Measurements from ENCODE around the gene WNT1. TPM values are rescaled to one million over a fixed set of nuclear protein-coding genes. Genes with fewer than 3 reads are reported as not detected.

Gene WNT1
- total RNA-seq, 1 donor from 2014 or later = not detected

DNA sequence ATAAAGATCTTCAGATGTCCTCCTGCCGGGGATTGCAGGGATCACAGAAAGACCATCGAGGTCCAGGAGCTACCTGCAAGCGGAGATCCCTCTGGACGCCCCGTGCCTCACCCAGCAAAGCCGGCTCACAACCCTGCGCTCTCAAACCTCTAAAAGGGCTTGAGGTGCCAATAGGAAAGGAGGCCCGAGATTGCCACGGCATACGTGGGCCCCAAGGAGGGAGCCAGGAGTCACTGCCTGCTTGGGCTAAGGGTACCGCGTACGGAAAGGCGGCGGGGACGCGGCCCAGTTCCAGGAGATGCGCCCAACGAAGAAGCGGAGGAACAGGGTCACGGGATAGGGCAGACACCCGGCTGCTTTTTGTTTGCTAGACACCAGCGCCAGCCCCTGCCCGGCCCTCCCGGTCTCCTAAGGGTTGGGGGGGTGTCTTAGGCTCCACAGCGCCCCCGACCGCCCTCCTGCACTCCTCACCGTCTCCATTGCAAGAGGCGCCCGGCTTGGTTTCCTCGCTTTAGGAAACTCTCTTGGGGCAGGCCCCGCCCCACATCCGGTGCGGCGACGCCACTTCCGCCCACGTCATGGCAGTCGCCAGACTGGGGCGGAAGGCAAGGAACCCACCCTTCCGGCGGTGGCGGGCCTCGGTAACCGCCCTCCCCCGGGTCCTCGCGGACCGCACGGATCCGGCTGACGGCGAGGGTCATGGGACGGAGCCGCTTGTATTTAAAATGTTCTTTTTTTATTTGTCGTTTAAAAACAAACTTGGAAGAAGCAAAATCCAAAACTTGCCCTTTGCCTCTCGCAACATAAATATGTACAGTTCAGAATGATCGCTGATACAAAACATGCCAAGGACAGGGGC is 40.4 kb downstream of the WNT1 start, which contains the start of gene PRKAG1:
PRKAG1 (minus strand) TSS at position 516 of the 859 bp plus-strand sequence; CDS start at position 480, 36 bp downstream.
- peak within 1 kb of the TSS; percentile 85 for H3K4me3 ChIP-seq (ENCODE audit: low read depth, low read length)
- no peak for FAIRE-seq
- peaks cover 8% of the 10 kb centered on the region for H3K36me3 ChIP-seq (ENCODE audit: control insufficient read depth, insufficient read depth, low read length)
- DNase-seq (ENCODE audit: low read depth) = peak; percentile 91
- TF ChIP-seq, protein P1, sequence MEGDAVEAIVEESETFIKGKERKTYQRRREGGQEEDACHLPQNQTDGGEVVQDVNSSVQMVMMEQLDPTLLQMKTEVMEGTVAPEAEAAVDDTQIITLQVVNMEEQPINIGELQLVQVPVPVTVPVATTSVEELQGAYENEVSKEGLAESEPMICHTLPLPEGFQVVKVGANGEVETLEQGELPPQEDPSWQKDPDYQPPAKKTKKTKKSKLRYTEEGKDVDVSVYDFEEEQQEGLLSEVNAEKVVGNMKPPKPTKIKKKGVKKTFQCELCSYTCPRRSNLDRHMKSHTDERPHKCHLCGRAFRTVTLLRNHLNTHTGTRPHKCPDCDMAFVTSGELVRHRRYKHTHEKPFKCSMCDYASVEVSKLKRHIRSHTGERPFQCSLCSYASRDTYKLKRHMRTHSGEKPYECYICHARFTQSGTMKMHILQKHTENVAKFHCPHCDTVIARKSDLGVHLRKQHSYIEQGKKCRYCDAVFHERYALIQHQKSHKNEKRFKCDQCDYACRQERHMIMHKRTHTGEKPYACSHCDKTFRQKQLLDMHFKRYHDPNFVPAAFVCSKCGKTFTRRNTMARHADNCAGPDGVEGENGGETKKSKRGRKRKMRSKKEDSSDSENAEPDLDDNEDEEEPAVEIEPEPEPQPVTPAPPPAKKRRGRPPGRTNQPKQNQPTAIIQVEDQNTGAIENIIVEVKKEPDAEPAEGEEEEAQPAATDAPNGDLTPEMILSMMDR (IDR thresholded peaks at IDR 0.05; ENCODE audit: insufficient read depth, low read length, severe bottlenecking) = peak; percentile 77
- H3K27me3 ChIP-seq (ENCODE audit: control insufficient read depth, insufficient read depth, low read length) = no peaks in the 10 kb centered on the region

DNA sequence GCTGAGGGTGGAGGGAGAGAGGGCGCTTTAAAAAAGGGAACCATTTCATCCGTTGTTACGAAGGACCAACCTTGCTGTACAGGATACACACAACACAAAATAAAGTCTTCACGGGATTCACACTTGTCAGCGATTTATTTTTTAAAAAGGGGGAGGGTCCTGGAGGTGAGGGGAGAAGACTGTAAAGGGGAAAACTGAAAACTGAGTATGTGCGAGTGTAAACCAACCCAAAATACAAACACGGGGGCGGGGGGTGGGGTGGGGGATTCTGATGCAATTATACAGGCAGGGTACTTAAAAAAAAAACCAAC is 41.0 kb downstream of the WNT1 start:
- Histone ChIP-seq H3K27me3 (ENCODE audit: control insufficient read depth, insufficient read depth, low read length) (no peaks in the 10 kb centered on the region), H3K36me3 (ENCODE audit: control insufficient read depth, insufficient read depth, low read length) (peaks cover 11% of the 10 kb centered on the region), H3K4me3 (ENCODE audit: low read depth, low read length) (peak overlapping the region; percentile 85)
- no peak for DNase-seq (ENCODE audit: low read depth)
- no peak for FAIRE-seq
- TF ChIP-seq, protein P1 (IDR thresholded peaks at IDR 0.05; ENCODE audit: insufficient read depth, low read length, severe bottlenecking) = no peak

DNA sequence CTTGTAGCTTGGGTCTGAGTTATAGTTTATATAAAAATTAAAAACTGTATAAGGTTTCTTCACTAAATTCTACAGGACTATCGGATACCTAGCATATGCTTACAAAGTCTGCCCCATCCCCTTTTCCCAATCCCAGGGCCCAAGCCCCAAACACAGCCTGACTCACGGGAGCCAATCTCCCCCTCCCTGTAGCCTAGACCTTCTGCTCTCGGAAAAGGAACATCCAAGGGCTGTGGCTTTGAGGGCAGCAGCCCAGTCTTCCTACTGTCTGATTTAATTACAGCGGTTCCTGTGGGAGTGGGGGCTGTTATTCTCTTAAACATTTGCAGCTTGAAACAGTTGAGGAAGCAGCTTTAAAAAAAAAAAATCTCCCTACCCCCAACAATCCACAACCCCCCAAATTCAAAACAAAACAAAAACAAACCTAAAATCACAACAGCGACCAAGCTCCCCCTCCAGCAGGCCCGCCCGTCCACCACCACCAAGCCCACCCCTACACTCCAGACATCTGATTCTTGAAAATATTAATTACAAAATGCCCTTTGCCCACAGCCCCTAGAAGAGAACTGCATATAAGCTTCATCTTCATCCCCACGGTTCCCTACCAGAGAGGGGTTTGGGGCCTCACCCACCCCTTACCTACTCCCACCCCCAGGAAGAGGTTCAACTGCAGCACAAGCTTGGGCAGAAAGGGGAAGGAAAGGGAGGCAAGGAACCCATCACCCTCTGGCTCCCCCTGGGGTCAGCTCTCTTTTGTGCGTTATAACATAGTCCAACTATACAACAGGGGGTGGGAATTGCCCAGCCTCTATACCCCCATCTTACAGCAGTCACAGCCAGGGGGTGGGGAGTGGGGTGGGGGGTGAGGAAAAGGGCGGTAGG is 41.6 kb downstream of the WNT1 start:
- Histone ChIP-seq H3K4me3 (ENCODE audit: low read depth, low read length) (no peak overlapping the region), H3K27me3 (ENCODE audit: control insufficient read depth, insufficient read depth, low read length) (no peaks in the 10 kb centered on the region), H3K36me3 (ENCODE audit: control insufficient read depth, insufficient read depth, low read length) (peaks cover 13% of the 10 kb centered on the region)
- TF ChIP-seq, protein P1 (IDR thresholded peaks at IDR 0.05; ENCODE audit: insufficient read depth, low read length, severe bottlenecking) = peak; percentile 52
- peak; percentile 30 for DNase-seq (ENCODE audit: low read depth)
- no peak for FAIRE-seq

DNA sequence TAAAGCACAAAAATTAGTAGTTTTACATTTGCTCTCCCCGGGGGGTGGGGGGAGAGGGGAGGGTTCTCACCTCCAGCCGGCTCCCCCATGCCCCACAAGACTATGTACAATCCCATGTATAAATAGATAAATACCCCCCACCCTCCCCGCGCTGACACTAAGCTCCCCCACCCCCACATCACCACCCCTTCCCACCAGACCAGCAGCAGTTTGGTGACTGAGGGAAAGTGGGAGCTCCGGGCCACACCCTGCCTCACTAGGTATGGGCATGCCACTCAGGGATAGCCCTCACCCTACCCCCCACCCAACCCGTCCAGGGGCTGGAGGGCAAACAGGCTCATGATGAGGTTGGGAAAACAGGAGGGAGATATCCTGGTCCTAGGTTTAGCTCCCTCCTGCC is 42.3 kb downstream of the WNT1 start:
- no peaks in the 10 kb centered on the region for H3K27me3 ChIP-seq (ENCODE audit: control insufficient read depth, insufficient read depth, low read length)
- FAIRE-seq = no peak
- TF ChIP-seq, protein P1 (IDR thresholded peaks at IDR 0.05; ENCODE audit: insufficient read depth, low read length, severe bottlenecking) = no peak
- no peak for DNase-seq (ENCODE audit: low read depth)
- H3K4me3 ChIP-seq (ENCODE audit: low read depth, low read length) = no peak overlapping the region
- peaks cover 18% of the 10 kb centered on the region for H3K36me3 ChIP-seq (ENCODE audit: control insufficient read depth, insufficient read depth, low read length)

DNA sequence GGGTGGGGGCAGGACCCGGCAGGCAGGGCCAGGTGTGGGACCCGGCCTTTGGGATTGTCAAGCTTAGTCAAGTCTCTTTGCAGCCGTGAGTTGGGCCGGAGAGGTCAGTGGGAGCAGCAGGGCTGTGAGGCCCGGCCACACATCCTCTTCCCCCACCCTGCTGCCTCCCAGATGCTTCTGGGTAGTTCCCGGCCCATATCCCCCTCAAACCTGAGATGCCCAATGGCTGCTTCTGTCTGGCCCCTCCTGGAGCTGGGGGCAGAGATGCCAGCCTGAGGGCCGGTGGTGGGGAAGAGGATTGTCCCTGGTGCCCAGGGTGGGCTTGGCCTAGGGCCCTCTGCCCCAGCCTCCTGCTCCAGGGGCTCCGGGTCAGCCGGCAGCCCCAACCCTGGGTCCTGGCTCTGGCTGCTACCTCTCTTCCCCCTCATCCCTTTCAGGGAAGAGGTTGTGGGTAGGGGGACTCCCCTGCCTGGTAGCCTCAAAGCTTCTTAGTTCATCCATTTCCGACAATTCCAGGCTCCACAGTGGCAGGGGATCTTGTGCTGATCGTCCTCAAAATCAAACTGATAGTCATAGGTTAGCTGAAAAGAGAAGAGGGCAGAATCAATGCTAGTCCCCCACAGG is 43.3 kb downstream of the WNT1 start:
- FAIRE-seq (no peak), DNase-seq (ENCODE audit: low read depth) (no peak)
- no peak overlapping the region for H3K4me3 ChIP-seq (ENCODE audit: low read depth, low read length)
- H3K27me3 ChIP-seq (ENCODE audit: control insufficient read depth, insufficient read depth, low read length) = no peaks in the 10 kb centered on the region
- TF ChIP-seq, protein P1 (IDR thresholded peaks at IDR 0.05; ENCODE audit: insufficient read depth, low read length, severe bottlenecking) = no peak
- peaks cover 26% of the 10 kb centered on the region for H3K36me3 ChIP-seq (ENCODE audit: control insufficient read depth, insufficient read depth, low read length)

All from bronchial epithelial cell (primary cell).